Kasumi-1 (cell line): Measurements from ENCODE around the gene RSKR.
"Not testable (repeated sequence)": the region's sequence is repeated elsewhere in the genome, so short reads cannot be mapped to it uniquely, and the experiment has no call there.

Source experiments
- DNase-seq, 2 experiments: peaks; one replicate each; lab custom pipeline; 2025; lab: John Stamatoyannopoulos, UW

The RSKR gene

GRCh38 chr17:28577466-28577824 lies 36.5 kb downstream of the RSKR start:
- DNase-seq, result no peak

- DNase-seq, result peak; percentile 50 to 56
Observed at GRCh38 chr17:28576758-28577465, 37.1 kb downstream of the RSKR start, which contains the start of gene ALDOC. Gene ALDOC, minus strand, starts transcription at chr17:28576895. Its CDS starts 1,363 bp downstream, at chr17:28575532.

- DNase-seq, result not testable (repeated sequence)
Observed at GRCh38 chr17:28576016-28576415, 38.0 kb downstream of the RSKR start.

GRCh38 chr17:28575126-28575795 lies 38.7 kb downstream of the RSKR start:
- no peak for DNase-seq

- no peak for DNase-seq
Observed at GRCh38 chr17:28574526-28574925, 39.5 kb downstream of the RSKR start.

GRCh38 chr17:28573966-28574480 lies 40.0 kb downstream of the RSKR start:
- no peak for DNase-seq

GRCh38 chr17:28573521-28573920 lies 40.5 kb downstream of the RSKR start:
- DNase-seq, result no peak

GRCh38 chr17:28573040-28573380 lies 41.0 kb downstream of the RSKR start:
- DNase-seq, result no peak

GRCh38 chr17:28572259-28573039 lies 41.5 kb downstream of the RSKR start:
- no peak for DNase-seq

GRCh38 chr17:28571361-28572122 lies 42.4 kb downstream of the RSKR start, which contains the start of gene PIGS:
Gene PIGS, minus strand, starts transcription at chr17:28571524. Its CDS starts 28 bp downstream, at chr17:28571496.
- DNase-seq, result peak; percentile 93 to 94

GRCh38 chr17:28570716-28571360 lies 43.1 kb downstream of the RSKR start:
- peak; percentile 21 to 25 for DNase-seq

GRCh38 chr17:28569446-28569845 lies 44.5 kb downstream of the RSKR start:
- DNase-seq, result no peak

GRCh38 chr17:28567604-28568003 lies 46.4 kb downstream of the RSKR start:
- peak; percentile 71 to 81 for DNase-seq

- DNase-seq, result no peak
Observed at GRCh38 chr17:28563475-28563874, 50.5 kb downstream of the RSKR start.
